PC-3 (cell line): ENCODE measurements around the gene EPN2. TPM values are rescaled to one million over a fixed set of nuclear protein-coding genes. Genes with fewer than 3 reads are reported as not detected.

Experiments used
- ATAC-seq: fragments of 200-7000 bp; cut with Tn5 transposase; 2 replicates; pipeline ENCODE4 v1.9.1; 2020; ENCODE audit warnings: mild to moderate bottlenecking, moderate library complexity
- BruUV-seq: library from RNA; stranded (reverse); fragments of 400-500 nt; replicated peaks from 2 replicates; lab custom pipeline; 2021; lab: Mats Ljungman, UMichigan
- CTCF ChIA-PET: fragments of 300-600 bp; sonication (Branson Sonifier 250); formaldehyde crosslinking; loops from one replicate; lab custom pipeline; 2022; ENCODE audit warnings: antibody characterized with exemption; lab: Charles Lee
- POLR2A ChIA-PET: fragments of 300-600 bp; sonication (Branson Sonifier 250); formaldehyde crosslinking; loops from one replicate; lab custom pipeline; 2022; ENCODE audit warnings: antibody characterized with exemption; ENCODE audit not compliant: unreplicated experiment; lab: Charles Lee
- DNase-seq: peaks from one replicate; pipeline ENCODE4 v3.0.0-alpha.2; 2015
- H2AFZ ChIP-seq: fragments of 300-600 bp; sonication (generic); 2 replicates; pipeline ENCODE4 v1.6.0; 2016; ENCODE audit warnings: antibody characterized with exemption, low read length
- H3F3A ChIP-seq: fragments of 300-600 bp; sonication (generic); one replicate; pipeline ENCODE4 v1.6.0; 2017; ENCODE audit warnings: antibody characterized with exemption, low read length, control low read depth, mild to moderate bottlenecking; ENCODE audit not compliant: unreplicated experiment
- H3K27ac ChIP-seq: fragments of 300-600 bp; sonication (generic); 2 replicates; pipeline ENCODE4 v1.5.1; 2016; ENCODE audit warnings: mild to moderate bottlenecking, low read length
- H3K27me3 ChIP-seq: fragments of 300-600 bp; sonication (generic); 2 replicates; pipeline ENCODE4 v1.6.1; 2016; ENCODE audit warnings: low read length, mixed read lengths
- H3K36me3 ChIP-seq: fragments of 300-600 bp; sonication (generic); 2 replicates; pipeline ENCODE4 v1.6.1; 2016; ENCODE audit warnings: low read depth, mixed run types, low read length, mixed read lengths
- H3K4me1 ChIP-seq: fragments of 300-600 bp; sonication (generic); 2 replicates; pipeline ENCODE4 v1.5.1; 2016; ENCODE audit warnings: low read length; ENCODE audit not compliant: insufficient read depth
- H3K4me2 ChIP-seq: fragments of 300-600 bp; sonication (generic); 2 replicates; pipeline ENCODE4 v1.6.0; 2016; ENCODE audit warnings: low read length
- H3K4me3 ChIP-seq: fragments of 300-600 bp; sonication (generic); 2 replicates; pipeline ENCODE4 v1.5.1; 2016; ENCODE audit warnings: mild to moderate bottlenecking, low read length, mixed read lengths
- H3K79me2 ChIP-seq: fragments of 300-600 bp; sonication (generic); 2 replicates; pipeline ENCODE4 v1.6.1; 2017; ENCODE audit warnings: low read length, mixed read lengths
- H3K9ac ChIP-seq: fragments of 300-600 bp; sonication (generic); 2 replicates; pipeline ENCODE4 v1.6.0; 2016; ENCODE audit warnings: mild to moderate bottlenecking, low read length
- H3K9me2 ChIP-seq: fragments of 300-600 bp; sonication (generic); replicated peaks from 2 replicates; pipeline ENCODE4 v1.6.1; 2016; ENCODE audit warnings: mixed run types, low read length, mixed read lengths
- H3K9me3 ChIP-seq: fragments of 300-600 bp; sonication (generic); 2 replicates; pipeline ENCODE4 v1.6.1; 2016; ENCODE audit warnings: low read length, mixed read lengths
- H4K20me1 ChIP-seq: fragments of 300-600 bp; sonication (generic); 2 replicates; pipeline ENCODE4 v1.6.1; 2016; ENCODE audit warnings: low read length, mixed read lengths
- CTCF ChIP-seq: fragments of 300-600 bp; sonication (generic); conservative IDR thresholded peaks from 2 replicates; pipeline ENCODE4 v1.5.1; 2017; ENCODE audit warnings: antibody characterized with exemption, low read depth, mild to moderate bottlenecking, low read length
- EZH2 ChIP-seq: fragments of 300-600 bp; sonication (generic); IDR thresholded peaks from one replicate; pipeline ENCODE4 v1.6.1; 2017; ENCODE audit warnings: antibody characterized with exemption, mild to moderate bottlenecking, low read length; ENCODE audit not compliant: unreplicated experiment
- EZH2phosphoT487 ChIP-seq: fragments of 300-600 bp; sonication (generic); IDR thresholded peaks from 2 replicates; pipeline ENCODE4 v1.6.1; 2018; ENCODE audit warnings: mild to moderate bottlenecking, antibody characterized with exemption, low read length, borderline replicate concordance
- intact Hi-C: fragments of 100-400 bp; cut with micrococcal nuclease; formaldehyde crosslinking; loops from 2 replicates; pipeline ENCODE4 v1.9.0; 2023
- total RNA-seq: library from RNA; depleted of rRNA; stranded (reverse); fragments of >200 nt; gene quantifications from 2 replicates; pipeline ENCODE4 v1.2.3, GENCODE V29; 2014

Gene EPN2
- total RNA-seq, 1 experiment from 2014 or later = 46.4 TPM

GRCh38 chr17:19378416-19379360, 141.5 kb downstream of the EPN2 start, which contains the start of gene MAPK7:
MAPK7 (plus strand) TSS chr17:19378498; CDS start chr17:19378901, 403 bp downstream.
- Histone ChIP-seq H3K36me3 (peaks cover 28% of the 10 kb centered on the region), H3K4me2 (peak within 1 kb of the TSS; percentile 97), H3K4me3 (peak within 1 kb of the TSS; percentile 78), H3K27me3 (no peaks in the 10 kb centered on the region), H2AFZ (peak within 1 kb of the TSS; percentile 88), H3K79me2 (peaks cover 38% of the 10 kb centered on the region), H3K4me1 (peaks cover 15% of the 10 kb centered on the region), H3F3A (no peaks in the 10 kb centered on the region), H3K9ac (peak within 1 kb of the TSS; percentile 90), H3K9me3 (no peaks in the 10 kb centered on the region), H4K20me1 (no peaks in the 10 kb centered on the region), H3K27ac (peak within 1 kb of the TSS; percentile 84), H3K9me2 (no peaks in the 10 kb centered on the region)
- TF ChIP-seq EZH2 = no peak
- TF ChIP-seq CTCF = no peak
- TF ChIP-seq EZH2phosphoT487 = no peak
- intact Hi-C loops = loop anchor here (2.0 to 5.0 kb wide), 2 partner anchors 68 to 129 kb away; no protein-coding TSS in a partner anchor
- no TSS peak for BruUV-seq
- ChIA-PET POLR2A (interaction anchor here (0.6 to 1.2 kb wide), 2 partner anchors 25 to 401 kb away, joined by 4 to 6 read pairs; no protein-coding TSS in a partner anchor), CTCF (interaction anchor here (0.7 to 1.9 kb wide), 3 partner anchors 16 to 631 kb away, joined by 3 to 16 read pairs (median 6); partner anchors contain the start of gene B9D1)
- ATAC-seq (peak; percentile 0; the same call in 1 of the 2 replicates), DNase-seq (no peak)

- DNase-seq (no peak), ATAC-seq (no peak)
- intact Hi-C loops = loop anchor here (2.0 to 5.0 kb wide), 2 partner anchors 67 to 128 kb away; no protein-coding TSS in a partner anchor
- Histone ChIP-seq H3K79me2 (peaks cover 38% of the 10 kb centered on the region), H3K9ac (peak overlapping the region; percentile 90), H3K9me3 (no peaks in the 10 kb centered on the region), H3F3A (no peaks in the 10 kb centered on the region), H3K27me3 (no peaks in the 10 kb centered on the region), H3K4me1 (peaks cover 15% of the 10 kb centered on the region), H3K4me2 (peak overlapping the region; percentile 97), H2AFZ (no peak overlapping the region), H3K4me3 (peak overlapping the region; percentile 78), H3K36me3 (peaks cover 30% of the 10 kb centered on the region), H3K27ac (no peak overlapping the region), H3K9me2 (no peaks in the 10 kb centered on the region), H4K20me1 (no peaks in the 10 kb centered on the region)
- TF ChIP-seq EZH2 (no peak), EZH2phosphoT487 (no peak), CTCF (no peak)
- ChIA-PET POLR2A (no interaction called here), CTCF (no interaction called here)
- TSS peak; percentile 25 for BruUV-seq
Observed at GRCh38 chr17:19379361-19380065, 142.3 kb downstream of the EPN2 start.
